OCI-LY3 (cell line): Measurements from ENCODE around the gene SH3GL3.

Source experiments
- H2AFZ ChIP-seq: fragments of 200-600, 300-600 bp; shearing (Covaris generic); 2 replicates; pipeline ENCODE4 v1.6.0; 2014; ENCODE audit warnings: antibody characterized with exemption, low read depth, low read length
- H3K27ac ChIP-seq: fragments of 200-600, 300-600 bp; sonication (generic); 2 replicates; pipeline ENCODE4 v1.5.1; 2014; ENCODE audit warnings: mild to moderate bottlenecking, low read length, moderate library complexity, mixed read lengths
- H3K27me3 ChIP-seq: fragments of 200-600, 300-600 bp; sonication (generic); 2 replicates; pipeline ENCODE4 v1.6.1; 2014; ENCODE audit warnings: low read depth, low read length, mixed read lengths
- H3K36me3 ChIP-seq: fragments of 200-600, 300-600 bp; sonication (generic); replicated peaks from 2 replicates; pipeline ENCODE3; 2014; ENCODE audit warnings: low read depth, low read length, mixed read lengths
- H3K4me1 ChIP-seq: fragments of 300-600, 200-600 bp; sonication (generic); 2 replicates; pipeline ENCODE4 v1.6.1; 2014; ENCODE audit warnings: low read length, mixed read lengths
- H3K4me2 ChIP-seq: fragments of 200-600, 300-600 bp; sonication (generic); 2 replicates; pipeline ENCODE4 v1.6.1; 2014; ENCODE audit warnings: low read length, mixed read lengths
- H3K4me3 ChIP-seq: fragments of 300-600, 200-600 bp; sonication (generic); 2 replicates; pipeline ENCODE4 v1.5.1; 2014; ENCODE audit warnings: antibody characterized with exemption, mild to moderate bottlenecking, low read length, moderate library complexity
- H3K79me2 ChIP-seq: fragments of 300-600, 200-600 bp; shearing (Covaris generic); 2 replicates; pipeline ENCODE4 v1.6.1; 2014; ENCODE audit warnings: mild to moderate bottlenecking, low read length, mixed read lengths
- H3K9ac ChIP-seq: fragments of 300-600, 200-600 bp; shearing (Covaris generic); 2 replicates; pipeline ENCODE4 v1.6.0; 2014; ENCODE audit warnings: mild to moderate bottlenecking, low read length, moderate library complexity
- H3K9me3 ChIP-seq: fragments of 200-600, 300-600 bp; shearing (Covaris generic); 2 replicates; pipeline ENCODE4 v1.6.1; 2014; ENCODE audit warnings: low read length, mixed read lengths; ENCODE audit not compliant: insufficient read depth
- H4K20me1 ChIP-seq: fragments of 200-600, 300-600 bp; sonication (generic); 2 replicates; pipeline ENCODE4 v1.6.1; 2016; ENCODE audit warnings: low read length, mixed read lengths; ENCODE audit not compliant: insufficient read depth
- CTCF ChIP-seq: fragments of 200-600, 300-600 bp; sonication (generic); IDR thresholded peaks from 2 replicates; pipeline ENCODE4 v1.5.1; 2014; ENCODE audit warnings: antibody characterized with exemption, low read length, low read depth
- EZH2phosphoT487 ChIP-seq: fragments of 200-600 bp; shearing (Covaris generic); IDR thresholded peaks from 2 replicates; pipeline ENCODE4 v1.6.1; 2018; ENCODE audit warnings: antibody characterized with exemption, mixed run types, low read depth

Gene SH3GL3

GRCh38 chr15:83413054-83413719 lies 34.0 kb upstream of the SH3GL3 start:
- Histone ChIP-seq H2AFZ (no peak overlapping the region), H3K36me3 (no peaks in the 10 kb centered on the region), H3K4me2 (peak overlapping the region; percentile 63), H4K20me1 (no peaks in the 10 kb centered on the region), H3K9me3 (no peaks in the 10 kb centered on the region), H3K9ac (no peak overlapping the region), H3K4me3 (no peak overlapping the region; the same call in 1 of the 2 replicates), H3K4me1 (peaks cover 15% of the 10 kb centered on the region), H3K79me2 (no peaks in the 10 kb centered on the region), H3K27me3 (peaks cover 19% of the 10 kb centered on the region), H3K27ac (no peak overlapping the region)
- TF ChIP-seq CTCF (no peak), EZH2phosphoT487 (no peak)

- Histone ChIP-seq H4K20me1 (no peaks in the 10 kb centered on the region), H3K27me3 (peaks cover 38% of the 10 kb centered on the region), H3K27ac (no peak overlapping the region), H2AFZ (no peak overlapping the region), H3K4me1 (no peaks in the 10 kb centered on the region), H3K79me2 (no peaks in the 10 kb centered on the region), H3K4me2 (no peak overlapping the region), H3K4me3 (no peak overlapping the region), H3K9me3 (no peaks in the 10 kb centered on the region), H3K9ac (no peak overlapping the region), H3K36me3 (no peaks in the 10 kb centered on the region)
- TF ChIP-seq CTCF (no peak), EZH2phosphoT487 (no peak)
Measured at GRCh38 chr15:83422081-83422480, 25.1 kb upstream of the SH3GL3 start.

- Histone ChIP-seq H3K27ac (no peak overlapping the region), H3K79me2 (no peaks in the 10 kb centered on the region), H3K4me3 (no peak overlapping the region), H3K9me3 (no peaks in the 10 kb centered on the region), H2AFZ (no peak overlapping the region), H3K36me3 (no peaks in the 10 kb centered on the region), H3K4me2 (no peak overlapping the region), H3K4me1 (no peaks in the 10 kb centered on the region), H4K20me1 (no peaks in the 10 kb centered on the region), H3K27me3 (peaks cover 38% of the 10 kb centered on the region), H3K9ac (no peak overlapping the region)
- TF ChIP-seq CTCF: no peak
Measured at GRCh38 chr15:83422541-83422940, 24.6 kb upstream of the SH3GL3 start.

GRCh38 chr15:83424101-83424500 lies 23.0 kb upstream of the SH3GL3 start:
- H3K9ac ChIP-seq: no peak overlapping the region
- H3K4me1 ChIP-seq: no peaks in the 10 kb centered on the region
- H3K4me2 ChIP-seq: no peak overlapping the region
- H2AFZ ChIP-seq: no peak overlapping the region
- H3K9me3 ChIP-seq: no peaks in the 10 kb centered on the region
- no peaks in the 10 kb centered on the region for H3K79me2 ChIP-seq
- TF ChIP-seq CTCF (no peak), EZH2phosphoT487 (no peak)
- peaks cover 38% of the 10 kb centered on the region for H3K27me3 ChIP-seq
- no peak overlapping the region for H3K27ac ChIP-seq
- H3K36me3 ChIP-seq: no peaks in the 10 kb centered on the region
- H4K20me1 ChIP-seq: no peaks in the 10 kb centered on the region
- no peak overlapping the region for H3K4me3 ChIP-seq
